Stimulated activated CD4-positive, alpha-beta T cell treated with anti-CD3 and anti-CD28 coated beads, TNF-alpha, amount 100 ng/mL, for 1 hour (primary cell): Measurements from ENCODE around the gene PAPPA.

Experiments used
- DNase-seq, 3 donors: peaks; one replicate each; pipeline ENCODE4 v3.0.0-alpha.2; 2020; ENCODE audit warnings: low read depth in 3 of 3, low spot score in 1 of 3

The PAPPA gene

GRCh38 chr9:116380496-116380995 is 227.0 kb downstream of the PAPPA start:
- DNase-seq, result no peak

GRCh38 chr9:116381350-116381749 is 227.8 kb downstream of the PAPPA start:
- no peak for DNase-seq

GRCh38 chr9:116382053-116382452 is 228.5 kb downstream of the PAPPA start:
- DNase-seq, result no peak

- no peak for DNase-seq
Measured at GRCh38 chr9:116383133-116383532, 229.5 kb downstream of the PAPPA start.

- no peak for DNase-seq
Measured at GRCh38 chr9:116383936-116384335, 230.3 kb downstream of the PAPPA start.

- no peak for DNase-seq
Measured at GRCh38 chr9:116387934-116388698, 234.5 kb downstream of the PAPPA start.

- DNase-seq, result no peak
Measured at GRCh38 chr9:116389541-116390302, 236.1 kb downstream of the PAPPA start.

GRCh38 chr9:116390303-116391228 is 237.0 kb downstream of the PAPPA start:
- no peak for DNase-seq

GRCh38 chr9:116391306-116391900 is 237.8 kb downstream of the PAPPA start:
- DNase-seq, result no peak

GRCh38 chr9:116393198-116393597 is 239.6 kb downstream of the PAPPA start:
- DNase-seq, result no peak

- DNase-seq, result no peak
Measured at GRCh38 chr9:116394070-116394469, 240.5 kb downstream of the PAPPA start.

GRCh38 chr9:116394894-116395698 is 241.5 kb downstream of the PAPPA start:
- DNase-seq, result no peak

GRCh38 chr9:116395699-116396037 is 242.1 kb downstream of the PAPPA start:
- no peak for DNase-seq

GRCh38 chr9:116403171-116403570 is 249.6 kb downstream of the PAPPA start:
- DNase-seq, result no peak

- no peak for DNase-seq
Measured at GRCh38 chr9:116404228-116404627, 250.6 kb downstream of the PAPPA start.

GRCh38 chr9:116405321-116405720 is 251.7 kb downstream of the PAPPA start:
- DNase-seq, result no peak

GRCh38 chr9:116406469-116406868 is 252.9 kb downstream of the PAPPA start:
- no peak for DNase-seq

GRCh38 chr9:116409129-116409528 is 255.5 kb downstream of the PAPPA start:
- DNase-seq, result no peak

- DNase-seq, result no peak
Measured at GRCh38 chr9:116409638-116410037, 256.0 kb downstream of the PAPPA start.

GRCh38 chr9:116411506-116411905 is 257.9 kb downstream of the PAPPA start:
- DNase-seq, result no peak
